IMR-90 (cell line): ENCODE data around the gene CLDN14. TPM values are rescaled to one million over a fixed set of nuclear protein-coding genes. Genes with fewer than 3 reads are reported as not detected.

Experiments
- ATAC-seq: fragments of 200-7000 bp; cut with Tn5 transposase; 2 replicates; pipeline ENCODE4 v1.9.1; 2020; ENCODE audit warnings: low read depth, mild to moderate bottlenecking, moderate library complexity
- Bru-seq: library from RNA; stranded (reverse); fragments of 400-500 nt; gene quantifications from one replicate; lab custom pipeline; 2021; lab: Mats Ljungman, UMichigan
- BruChase-seq, 2 experiments: library from RNA; stranded (reverse); fragments of 400-500 nt; gene quantifications; one replicate each; lab custom pipeline; 2021; lab: Mats Ljungman, UMichigan
- BruUV-seq: library from RNA; stranded (reverse); fragments of 400-500 nt; replicated peaks from 2 replicates; lab custom pipeline; 2021; lab: Mats Ljungman, UMichigan
- CTCF ChIA-PET: fragments of 300-600 bp; formaldehyde crosslinking; extraction: SDS; loops from one replicate; lab custom pipeline; 2021; ENCODE audit warnings: antibody characterized with exemption; lab: Yijun Ruan, JAX
- POLR2A ChIA-PET: fragments of 300-600 bp; sonication (Branson Sonifier 250); formaldehyde crosslinking; loops from one replicate; lab custom pipeline; 2022; ENCODE audit warnings: antibody characterized with exemption; ENCODE audit not compliant: unreplicated experiment; lab: Charles Lee
- DNase-seq: peaks from one replicate; pipeline ENCODE4 v3.0.0; 2013
- H2AFZ ChIP-seq: replicated peaks from 2 replicates; pipeline ENCODE3; 2013; ENCODE audit warnings: low read length, mild to moderate bottlenecking; ENCODE audit not compliant: poor library complexity
- H2AK5ac ChIP-seq: 2 replicates; pipeline ENCODE4 v1.6.1; 2013; ENCODE audit warnings: low read depth, low read length, inconsistent platforms
- H2AK9ac ChIP-seq: replicated peaks from 2 replicates; pipeline ENCODE3; 2013; ENCODE audit warnings: mild to moderate bottlenecking, low read depth, low read length, moderate library complexity; ENCODE audit not compliant: poor library complexity
- H2BK120ac ChIP-seq: 2 replicates; pipeline ENCODE4 v1.6.1; 2013; ENCODE audit warnings: low read depth, low read length, inconsistent platforms
- H2BK15ac ChIP-seq: 3 replicates; pipeline ENCODE4 v1.6.1; 2013; ENCODE audit warnings: low read depth, low read length, inconsistent platforms
- H2BK20ac ChIP-seq: 2 replicates; pipeline ENCODE4 v1.6.1; 2013; ENCODE audit warnings: low read depth, mild to moderate bottlenecking, inconsistent platforms, low read length, moderate library complexity
- H2BK5ac ChIP-seq: 2 replicates; pipeline ENCODE4 v1.6.1; 2013; ENCODE audit warnings: mild to moderate bottlenecking, low read depth, low read length, inconsistent platforms; ENCODE audit not compliant: poor library complexity, severe bottlenecking
- H3K14ac ChIP-seq: replicated peaks from 2 replicates; pipeline ENCODE4 v1.6.1; 2013; ENCODE audit warnings: low read depth, low read length, inconsistent platforms
- H3K18ac ChIP-seq: 2 replicates; pipeline ENCODE4 v1.6.1; 2013; ENCODE audit warnings: low read depth, low read length, control low read depth
- H3K23ac ChIP-seq: 2 replicates; pipeline ENCODE4 v1.6.1; 2013; ENCODE audit warnings: low read depth, low read length, inconsistent platforms
- H3K27ac ChIP-seq: 2 replicates; pipeline ENCODE4 v1.5.1; 2013; ENCODE audit warnings: mild to moderate bottlenecking, control low read depth, low read length; ENCODE audit not compliant: insufficient read depth
- H3K27me3 ChIP-seq: 2 replicates; pipeline ENCODE4 v1.6.1; 2013; ENCODE audit warnings: low read length; ENCODE audit not compliant: control insufficient read depth, insufficient read depth
- H3K36me3 ChIP-seq: 2 replicates; pipeline ENCODE4 v1.6.1; 2013; ENCODE audit warnings: low read length, mixed read lengths; ENCODE audit not compliant: control insufficient read depth, insufficient read depth
- H3K4ac ChIP-seq: 2 replicates; pipeline ENCODE4 v1.6.1; 2013; ENCODE audit warnings: low read depth, low read length, inconsistent platforms
- H3K4me1 ChIP-seq: 2 replicates; pipeline ENCODE4 v1.6.1; 2013; ENCODE audit warnings: low read length, mixed read lengths; ENCODE audit not compliant: control insufficient read depth, insufficient read depth
- H3K4me2 ChIP-seq: 2 replicates; pipeline ENCODE4 v1.6.1; 2013; ENCODE audit warnings: low read depth, mild to moderate bottlenecking, control low read depth, low read length, moderate library complexity
- H3K4me3 ChIP-seq: 2 replicates; pipeline ENCODE4 v1.5.1; 2013; ENCODE audit warnings: low read depth, mild to moderate bottlenecking, control low read depth, low read length, moderate library complexity; ENCODE audit not compliant: insufficient read depth
- H3K56ac ChIP-seq: 2 replicates; pipeline ENCODE4 v1.6.1; 2013; ENCODE audit warnings: low read length, inconsistent platforms; ENCODE audit not compliant: insufficient read depth; ENCODE audit errors: extremely low read depth
- H3K79me1 ChIP-seq, 2 experiments: 2 replicates each; pipeline ENCODE4 v1.6.1; 2013; ENCODE audit warnings: low read length in 2 of 2, inconsistent platforms in 1 of 2, low read depth in 1 of 2
- H3K9ac ChIP-seq: 2 replicates; pipeline ENCODE4 v1.6.1; 2013; ENCODE audit warnings: low read depth, low read length, control low read depth
- H3K9me1 ChIP-seq: 2 replicates; pipeline ENCODE4 v1.6.1; 2013; ENCODE audit warnings: low read length, inconsistent platforms; ENCODE audit not compliant: insufficient read depth
- H3K9me3 ChIP-seq: 2 replicates; pipeline ENCODE4 v1.6.1; 2013; ENCODE audit warnings: low read length; ENCODE audit not compliant: control insufficient read depth, insufficient read depth
- H4K20me1 ChIP-seq: 2 replicates; pipeline ENCODE4 v1.6.1; 2013; ENCODE audit warnings: low read length, inconsistent platforms; ENCODE audit not compliant: insufficient read depth
- H4K5ac ChIP-seq: 2 replicates; pipeline ENCODE4 v1.6.1; 2013; ENCODE audit warnings: mild to moderate bottlenecking, low read depth, low read length, control low read depth
- H4K8ac ChIP-seq, 2 experiments: 2 replicates each; pipeline ENCODE4 v1.6.1; 2013; ENCODE audit warnings: low read depth in 2 of 2, low read length in 2 of 2, control low read depth in 1 of 2, inconsistent platforms in 1 of 2
- H4K91ac ChIP-seq: 2 replicates; pipeline ENCODE4 v1.6.1; 2013; ENCODE audit warnings: low read depth, low read length, inconsistent platforms; ENCODE audit not compliant: insufficient read depth
- BHLHE40 ChIP-seq: fragments of 150-350 bp; IDR thresholded peaks from 2 replicates; pipeline ENCODE4 v1.6.1; 2016; ENCODE audit warnings: mild to moderate bottlenecking, low read depth, low read length
- CHD1 ChIP-seq: IDR thresholded peaks from 2 replicates; pipeline ENCODE4 v1.6.1; 2012; ENCODE audit warnings: low read depth, low read length, improper control_type of control experiment
- CTCF ChIP-seq: conservative IDR thresholded peaks from 2 replicates; pipeline ENCODE4 v1.5.1; 2012; ENCODE audit warnings: mild to moderate bottlenecking, low read depth, low read length, improper control_type of control experiment
- ELK1 ChIP-seq: fragments of 150-350 bp; IDR thresholded peaks from 2 replicates; pipeline ENCODE4 v1.6.1; 2016; ENCODE audit warnings: low read depth, mild to moderate bottlenecking, low read length, moderate library complexity, borderline replicate concordance
- FOS ChIP-seq: fragments of 150-350 bp; IDR thresholded peaks from 2 replicates; pipeline ENCODE4 v1.6.1; 2016; ENCODE audit warnings: low read depth, low read length
- NFE2L2 ChIP-seq: fragments of 150-350 bp; IDR thresholded peaks from 2 replicates; pipeline ENCODE4 v1.6.1; 2016; ENCODE audit warnings: low read depth, mild to moderate bottlenecking, low read length
- RCOR1 ChIP-seq: IDR thresholded peaks from 2 replicates; pipeline ENCODE4 v1.6.1; 2012; ENCODE audit warnings: mild to moderate bottlenecking, low read length, improper control_type of control experiment; ENCODE audit not compliant: insufficient replicate concordance
- RFX5 ChIP-seq: IDR thresholded peaks from 2 replicates; pipeline ENCODE4 v1.8.0; 2012; ENCODE audit warnings: low read depth, mild to moderate bottlenecking, low read length, moderate library complexity
- USF2 ChIP-seq: fragments of 150-350 bp; IDR thresholded peaks from 2 replicates; pipeline ENCODE4 v1.6.1; 2017; ENCODE audit warnings: mild to moderate bottlenecking, antibody characterized with exemption, low read length, low read depth
- WGBS, 2 experiments: methylation state at CpG; one replicate each; pipeline versions ENCODE4 v1.1.5 to v1.1.7; 2013; ENCODE audit warnings: missing lambda C conversion rate in 2 of 2; ENCODE audit not compliant: insufficient read length in 1 of 2; ENCODE audit errors: extremely low coverage in 2 of 2; 5-methylcytosine and 5-hydroxymethylcytosine counted together
- dilution Hi-C: fragments of 300-500 bp; cut with HindIII; formaldehyde crosslinking; loops from one replicate; pipeline ENCODE4 v1.14.3; 2018; ENCODE audit warnings: low sequenced_read_pairs; ENCODE audit not compliant: unreplicated experiment
- in situ Hi-C: fragments of 300-500 bp; cut with MboI; formaldehyde crosslinking; loops from 3 replicates; pipeline ENCODE4 v1.14.3; 2019; ENCODE audit warnings: low sequenced_read_pairs, inconsistent platforms, mixed read lengths
- intact Hi-C: fragments of 100-400 bp; cut with micrococcal nuclease; formaldehyde crosslinking; loops from 2 replicates; pipeline ENCODE4 v1.10.0; 2022
- long read RNA-seq: library from polyadenylated mRNA; unstranded; transcript quantifications from one replicate; pipeline ENCODE4 v2.0.0, GENCODE V29; 2021; ENCODE audit not compliant: unreplicated experiment
- polyA plus RNA-seq, 3 experiments: library from polyadenylated mRNA; depleted of rRNA; stranded (reverse); fragments of >200 nt; gene quantifications; 2 replicates each; pipeline ENCODE4 v1.2.3, GENCODE V29; 2012; ENCODE audit warnings: low replicate concordance in 1 of 3
- total RNA-seq: library from RNA; depleted of rRNA; stranded (reverse); fragments of >200 nt; gene quantifications from 2 replicates; pipeline ENCODE4 v1.2.3, GENCODE V29; 2012; rRNA removed

CLDN14 gene, protein sequence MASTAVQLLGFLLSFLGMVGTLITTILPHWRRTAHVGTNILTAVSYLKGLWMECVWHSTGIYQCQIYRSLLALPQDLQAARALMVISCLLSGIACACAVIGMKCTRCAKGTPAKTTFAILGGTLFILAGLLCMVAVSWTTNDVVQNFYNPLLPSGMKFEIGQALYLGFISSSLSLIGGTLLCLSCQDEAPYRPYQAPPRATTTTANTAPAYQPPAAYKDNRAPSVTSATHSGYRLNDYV
- total RNA-seq, result not detected in 2 replicates
- polyA plus RNA-seq (2012; rRNA removed), result not detected in 2 replicates
- polyA plus RNA-seq (2012; cell fraction: cytosol; rRNA removed), result 0.04 TPM in 1 of 2 replicates, not detected in the other
- polyA plus RNA-seq (2012; cell fraction: nucleus; rRNA removed; ENCODE audit: low replicate concordance), result 0.04 TPM in 1 of 2 replicates, not detected in the other
- Bru-seq, nascent RNA, result not detected
- BruChase-seq, experiment 1, labeled RNA remaining after a 6-hour chase, result not detected
- BruChase-seq, experiment 2, labeled RNA remaining after a 2-hour chase, result not detected
- long read RNA-seq, result 0 reads

- Histone ChIP-seq H3K9me1 (peaks cover 9% of the 10 kb centered on the region; the same call in 1 of the 2 replicates), H3K4ac (peak within 1 kb of the TSS; percentile 66), H3K56ac (no peak within 1 kb of the TSS), H3K23ac (0 out of 2 replicates have a peak within 1 kb of the TSS, but pooled peaks have one; percentile 25), H3K27ac (no peak within 1 kb of the TSS), H3K14ac (peak within 1 kb of the TSS; percentile 38), H4K91ac (peak within 1 kb of the TSS; percentile 6; the same call in 1 of the 2 replicates), H3K4me1 (peaks cover 18% of the 10 kb centered on the region), H2BK5ac (no peak within 1 kb of the TSS), H3K4me2 (no peak within 1 kb of the TSS; the same call in 1 of the 2 replicates), H2AK5ac (peak within 1 kb of the TSS; percentile 61), H4K8ac (peak within 1 kb of the TSS in 1 of 2 experiments; percentile 23; a peak in 1 of 4 replicates), H3K18ac (no peak within 1 kb of the TSS), H4K20me1 (no peaks in the 10 kb centered on the region), H2AFZ (peak within 1 kb of the TSS; percentile 47), H3K4me3 (no peak within 1 kb of the TSS), H2BK20ac (peak within 1 kb of the TSS; percentile 73), H2BK120ac (peak within 1 kb of the TSS; percentile 73), H2BK15ac (0 out of 3 replicates have a peak within 1 kb of the TSS, but pooled peaks have one; percentile 35), H4K5ac (no peak within 1 kb of the TSS; the same call in 1 of the 2 replicates), H3K9me3 (no peaks in the 10 kb centered on the region), H2AK9ac (peak within 1 kb of the TSS; percentile 10), H3K79me1 (no peaks in the 10 kb centered on the region), H3K36me3 (no peaks in the 10 kb centered on the region), H3K9ac (no peak within 1 kb of the TSS), H3K27me3 (no peaks in the 10 kb centered on the region)
- dilution Hi-C loops, result no loop called here
- ATAC-seq (peak; percentile 73), DNase-seq (peak; percentile 58)
- POLR2A ChIA-PET, result no interaction called here
- BruUV-seq, result no TSS peak
- WGBS, 2 experiments, result 74% methylated on average over 12 of the region's 25 CpGs; no CpG with 5 or more reads in 1 of the 2 experiments
- intact Hi-C loops, result no loop called here
- in situ Hi-C loops, result no loop called here
- CTCF ChIA-PET, result interaction anchor here (0.6 to 1.5 kb wide), 3 partner anchors 57 to 527 kb away, joined by 3 to 6 read pairs (median 4); partner anchors contain the start of gene RIPPLY3
- no peak for TF ChIP-seq BHLHE40
- TF ChIP-seq CHD1, result no peak
- no peak for TF ChIP-seq RCOR1
- no peak for TF ChIP-seq CTCF
- no peak for TF ChIP-seq NFE2L2
- TF ChIP-seq USF2, result no peak
- TF ChIP-seq FOS, result no peak
- TF ChIP-seq RFX5, result no peak
- TF ChIP-seq ELK1, result no peak
Measured at GRCh38 chr21:36479415-36480402, at the start of gene CLDN14. Gene CLDN14, minus strand, starts transcription at chr21:36480122. Its CDS starts 18,427 bp downstream, at chr21:36461695.
